Liver (tissue), 3 donors: ENCODE measurements around the gene NOTCH1.

Experiments used
- JUND ChIP-seq, 2 donors: IDR thresholded peaks; 2 replicates each; pipeline ENCODE4 v1.6.1; 2016; ENCODE audit warnings: antibody characterized with exemption in 2 of 2
- NR2F2 ChIP-seq: IDR thresholded peaks from 2 replicates; pipeline ENCODE4 v1.6.1; 2016; ENCODE audit warnings: antibody characterized with exemption
- RAD21 ChIP-seq, 2 donors: IDR thresholded peaks; 2 replicates each; pipeline ENCODE4 v1.6.1; 2016; ENCODE audit warnings: antibody characterized with exemption in 2 of 2, mild to moderate bottlenecking in 2 of 2
- YY1 ChIP-seq: IDR thresholded peaks from 2 replicates; pipeline ENCODE4 v1.6.1; 2016; ENCODE audit warnings: antibody characterized with exemption, mild to moderate bottlenecking
- TF ChIP-seq, protein P1 (sequence below): fragments of 150-350 bp; IDR thresholded peaks from 2 replicates; pipeline ENCODE4 v1.5.1; 2017; ENCODE audit warnings: improper control_type of control experiment, low read depth, low read length; ENCODE audit not compliant: missing input control
- TF ChIP-seq, protein P2 (sequence below): IDR thresholded peaks from 2 replicates; pipeline ENCODE4 v1.6.1; 2016; ENCODE audit warnings: antibody characterized with exemption
- TF ChIP-seq, protein P3 (sequence below): IDR thresholded peaks from 2 replicates; pipeline ENCODE4 v1.6.1; 2016; ENCODE audit warnings: antibody characterized with exemption, mild to moderate bottlenecking
- donor health status: healthy.
- donor health status: healthy.

DNA sequence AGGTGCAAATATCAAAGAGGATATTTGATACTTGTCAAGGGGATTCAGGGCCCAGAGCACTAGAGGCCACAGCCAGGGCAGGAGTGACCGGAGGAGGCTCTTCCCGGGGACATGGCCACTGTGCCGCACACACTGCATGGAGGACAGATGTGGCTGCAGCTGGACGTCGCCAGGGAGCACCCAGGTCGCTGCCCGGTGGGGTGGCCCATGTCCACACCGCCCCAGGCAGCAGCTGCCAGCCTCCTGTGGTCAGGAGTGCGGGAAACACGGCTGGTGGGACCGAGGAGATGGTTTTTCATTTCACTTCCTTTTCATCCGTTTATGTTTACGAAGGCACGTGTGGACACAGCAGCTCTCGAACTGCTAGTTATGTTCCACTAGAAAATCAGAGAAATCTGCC is 78.1 kb downstream of the NOTCH1 start:
- TF ChIP-seq, protein P1, sequence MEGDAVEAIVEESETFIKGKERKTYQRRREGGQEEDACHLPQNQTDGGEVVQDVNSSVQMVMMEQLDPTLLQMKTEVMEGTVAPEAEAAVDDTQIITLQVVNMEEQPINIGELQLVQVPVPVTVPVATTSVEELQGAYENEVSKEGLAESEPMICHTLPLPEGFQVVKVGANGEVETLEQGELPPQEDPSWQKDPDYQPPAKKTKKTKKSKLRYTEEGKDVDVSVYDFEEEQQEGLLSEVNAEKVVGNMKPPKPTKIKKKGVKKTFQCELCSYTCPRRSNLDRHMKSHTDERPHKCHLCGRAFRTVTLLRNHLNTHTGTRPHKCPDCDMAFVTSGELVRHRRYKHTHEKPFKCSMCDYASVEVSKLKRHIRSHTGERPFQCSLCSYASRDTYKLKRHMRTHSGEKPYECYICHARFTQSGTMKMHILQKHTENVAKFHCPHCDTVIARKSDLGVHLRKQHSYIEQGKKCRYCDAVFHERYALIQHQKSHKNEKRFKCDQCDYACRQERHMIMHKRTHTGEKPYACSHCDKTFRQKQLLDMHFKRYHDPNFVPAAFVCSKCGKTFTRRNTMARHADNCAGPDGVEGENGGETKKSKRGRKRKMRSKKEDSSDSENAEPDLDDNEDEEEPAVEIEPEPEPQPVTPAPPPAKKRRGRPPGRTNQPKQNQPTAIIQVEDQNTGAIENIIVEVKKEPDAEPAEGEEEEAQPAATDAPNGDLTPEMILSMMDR: no peak
- TF ChIP-seq RAD21 (IDR thresholded peaks at IDR 0.05) (no peak), JUND (IDR thresholded peaks at IDR 0.05) (no peak), YY1 (no peak), NR2F2 (no peak)
- TF ChIP-seq, protein P2, sequence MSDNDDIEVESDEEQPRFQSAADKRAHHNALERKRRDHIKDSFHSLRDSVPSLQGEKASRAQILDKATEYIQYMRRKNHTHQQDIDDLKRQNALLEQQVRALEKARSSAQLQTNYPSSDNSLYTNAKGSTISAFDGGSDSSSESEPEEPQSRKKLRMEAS: no peak
- TF ChIP-seq, protein P3, sequence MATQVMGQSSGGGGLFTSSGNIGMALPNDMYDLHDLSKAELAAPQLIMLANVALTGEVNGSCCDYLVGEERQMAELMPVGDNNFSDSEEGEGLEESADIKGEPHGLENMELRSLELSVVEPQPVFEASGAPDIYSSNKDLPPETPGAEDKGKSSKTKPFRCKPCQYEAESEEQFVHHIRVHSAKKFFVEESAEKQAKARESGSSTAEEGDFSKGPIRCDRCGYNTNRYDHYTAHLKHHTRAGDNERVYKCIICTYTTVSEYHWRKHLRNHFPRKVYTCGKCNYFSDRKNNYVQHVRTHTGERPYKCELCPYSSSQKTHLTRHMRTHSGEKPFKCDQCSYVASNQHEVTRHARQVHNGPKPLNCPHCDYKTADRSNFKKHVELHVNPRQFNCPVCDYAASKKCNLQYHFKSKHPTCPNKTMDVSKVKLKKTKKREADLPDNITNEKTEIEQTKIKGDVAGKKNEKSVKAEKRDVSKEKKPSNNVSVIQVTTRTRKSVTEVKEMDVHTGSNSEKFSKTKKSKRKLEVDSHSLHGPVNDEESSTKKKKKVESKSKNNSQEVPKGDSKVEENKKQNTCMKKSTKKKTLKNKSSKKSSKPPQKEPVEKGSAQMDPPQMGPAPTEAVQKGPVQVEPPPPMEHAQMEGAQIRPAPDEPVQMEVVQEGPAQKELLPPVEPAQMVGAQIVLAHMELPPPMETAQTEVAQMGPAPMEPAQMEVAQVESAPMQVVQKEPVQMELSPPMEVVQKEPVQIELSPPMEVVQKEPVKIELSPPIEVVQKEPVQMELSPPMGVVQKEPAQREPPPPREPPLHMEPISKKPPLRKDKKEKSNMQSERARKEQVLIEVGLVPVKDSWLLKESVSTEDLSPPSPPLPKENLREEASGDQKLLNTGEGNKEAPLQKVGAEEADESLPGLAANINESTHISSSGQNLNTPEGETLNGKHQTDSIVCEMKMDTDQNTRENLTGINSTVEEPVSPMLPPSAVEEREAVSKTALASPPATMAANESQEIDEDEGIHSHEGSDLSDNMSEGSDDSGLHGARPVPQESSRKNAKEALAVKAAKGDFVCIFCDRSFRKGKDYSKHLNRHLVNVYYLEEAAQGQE: no peak
